Measurements from ENCODE around the gene FREM2.

FREM2 gene

DNA sequence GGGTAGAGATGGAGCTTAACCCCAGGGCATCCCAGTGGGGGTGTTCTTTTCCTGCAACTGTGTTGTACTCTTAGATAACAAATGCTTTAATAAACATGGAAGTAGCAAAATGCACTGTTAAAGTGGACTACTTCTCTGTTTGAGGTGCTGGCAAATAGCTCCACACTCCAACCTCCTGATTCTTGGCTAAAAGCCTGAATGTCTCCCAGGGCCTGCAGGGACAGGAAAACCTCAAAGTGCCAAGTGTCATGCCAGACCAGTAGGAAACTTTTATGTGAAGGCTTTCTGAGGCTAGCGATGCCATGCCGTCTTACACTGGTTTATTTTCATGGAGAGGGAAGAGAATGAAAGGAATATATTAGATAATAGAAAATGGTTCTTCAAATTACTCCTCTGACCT, 6.8 kb downstream of the FREM2 start:
- POLR2A ChIA-PET: no interaction called here
- no peak for TF ChIP-seq CTCF (IDR thresholded peaks at IDR 0.05; ENCODE audit: control extremely low read depth, extremely low read depth, low read depth, missing control alignments)
- DNase-seq (ENCODE audit: extremely low spot score): no peak
- CTCF ChIA-PET: interaction anchor here (1.0 kb wide), 1 partner anchor 15 kb away, joined by 3 read pairs; no protein-coding TSS in a partner anchor

GRCh38 chr13:38697197-38697596, 10.3 kb downstream of the FREM2 start:
- no peak for DNase-seq (ENCODE audit: extremely low spot score)
- ChIA-PET POLR2A (no interaction called here), CTCF (interaction anchor here (1.2 to 1.5 kb wide), 3 partner anchors 10 to 26 kb away, joined by 3 to 7 read pairs (median 3); partner anchors contain the start of gene FREM2)
- TF ChIP-seq CTCF (IDR thresholded peaks at IDR 0.05; ENCODE audit: control extremely low read depth, extremely low read depth, low read depth, missing control alignments): no peak

DNA sequence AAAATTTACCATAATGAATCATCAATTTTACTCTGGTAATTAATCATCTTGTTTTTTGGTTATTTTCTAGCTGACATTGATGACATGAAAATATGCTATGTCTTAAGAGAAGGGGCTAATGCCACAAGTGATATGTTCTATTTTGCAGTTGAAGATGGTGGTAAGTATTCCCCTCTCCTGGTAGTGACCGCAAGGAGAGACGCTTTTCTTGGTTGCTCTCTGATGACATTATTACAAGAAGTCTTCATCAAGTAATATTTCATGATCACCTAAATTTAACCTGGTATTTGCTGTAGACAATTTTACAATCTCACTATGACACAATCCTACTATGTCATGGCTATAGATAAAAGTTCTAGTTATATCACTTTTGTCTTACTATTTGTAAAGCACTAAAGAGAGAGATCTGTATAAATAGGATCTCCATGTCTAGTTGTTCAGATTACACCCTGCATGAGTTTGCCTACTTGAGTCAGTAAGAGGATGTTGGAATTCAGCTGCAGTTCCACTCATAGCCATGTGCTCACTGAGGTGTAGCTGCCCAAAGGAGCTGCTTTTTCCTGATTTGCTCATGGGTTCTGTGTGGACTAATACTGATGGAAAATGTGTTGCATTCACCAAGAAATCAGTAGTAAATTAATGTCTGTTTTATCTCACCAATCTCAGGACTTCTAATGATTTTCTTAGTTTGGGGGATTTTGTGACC, 10.9 kb downstream of the FREM2 start:
- no peak for DNase-seq (ENCODE audit: extremely low spot score)
- no peak for TF ChIP-seq CTCF (IDR thresholded peaks at IDR 0.05; ENCODE audit: control extremely low read depth, extremely low read depth, low read depth, missing control alignments)
- CTCF ChIA-PET: interaction anchor here (1.2 to 1.5 kb wide), 3 partner anchors 9 to 26 kb away, joined by 3 to 7 read pairs (median 3); partner anchors contain the start of gene FREM2
- POLR2A ChIA-PET: no interaction called here

- ChIA-PET POLR2A (no interaction called here), CTCF (interaction anchor here (1.0 kb wide), 1 partner anchor 15 kb away, joined by 3 read pairs; no protein-coding TSS in a partner anchor)
- no peak for TF ChIP-seq CTCF (IDR thresholded peaks at IDR 0.05; ENCODE audit: control extremely low read depth, extremely low read depth, low read depth, missing control alignments)
- DNase-seq (ENCODE audit: extremely low spot score): no peak
Measured at GRCh38 chr13:38700051-38700450, 13.2 kb downstream of the FREM2 start.

GRCh38 chr13:38702669-38703068, 15.8 kb downstream of the FREM2 start:
- CTCF ChIA-PET: interaction anchor here (0.9 kb wide), 1 partner anchor 13 kb away, joined by 3 read pairs; no protein-coding TSS in a partner anchor
- TF ChIP-seq CTCF (IDR thresholded peaks at IDR 0.05; ENCODE audit: control extremely low read depth, extremely low read depth, low read depth, missing control alignments): no peak
- POLR2A ChIA-PET: no interaction called here
- no peak for DNase-seq (ENCODE audit: extremely low spot score)

DNA sequence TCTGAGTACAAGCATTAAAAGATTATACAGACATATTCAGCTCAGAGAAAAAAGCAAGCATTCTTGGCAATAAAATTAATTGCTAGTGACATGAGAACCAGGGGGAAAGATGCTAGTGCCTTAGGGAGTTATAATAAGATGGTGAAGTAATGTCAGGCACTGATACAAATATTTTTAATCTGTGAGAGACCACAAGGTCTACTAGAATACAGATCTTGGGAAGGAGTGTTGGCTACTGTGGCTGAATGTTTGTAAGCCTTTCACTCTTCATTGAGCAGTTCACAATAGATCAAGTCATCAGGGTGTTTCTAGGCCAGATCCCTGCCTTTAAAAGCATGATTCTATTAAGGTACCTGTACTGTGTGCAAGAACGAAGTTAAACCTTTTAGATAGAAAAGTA, 16.4 kb downstream of the FREM2 start:
- CTCF ChIA-PET: interaction anchor here (0.9 kb wide), 1 partner anchor 12 kb away, joined by 3 read pairs; no protein-coding TSS in a partner anchor
- no peak for TF ChIP-seq CTCF (IDR thresholded peaks at IDR 0.05; ENCODE audit: control extremely low read depth, extremely low read depth, low read depth, missing control alignments)
- POLR2A ChIA-PET: no interaction called here
- no peak for DNase-seq (ENCODE audit: extremely low spot score)
